ENCODE results near the gene TBPL1. TPM values are rescaled to one million over a fixed set of nuclear protein-coding genes. Genes with fewer than 3 reads are reported as not detected.
A peak's percentile ranks its signal among the peaks of the same experiment; 100 is the strongest.

The TBPL1 gene
- polyA plus RNA-seq, 1 donor (not counting 4 experiments of a cell fraction or from before 2014, with no cell fraction given) = 39.1 TPM

DNA sequence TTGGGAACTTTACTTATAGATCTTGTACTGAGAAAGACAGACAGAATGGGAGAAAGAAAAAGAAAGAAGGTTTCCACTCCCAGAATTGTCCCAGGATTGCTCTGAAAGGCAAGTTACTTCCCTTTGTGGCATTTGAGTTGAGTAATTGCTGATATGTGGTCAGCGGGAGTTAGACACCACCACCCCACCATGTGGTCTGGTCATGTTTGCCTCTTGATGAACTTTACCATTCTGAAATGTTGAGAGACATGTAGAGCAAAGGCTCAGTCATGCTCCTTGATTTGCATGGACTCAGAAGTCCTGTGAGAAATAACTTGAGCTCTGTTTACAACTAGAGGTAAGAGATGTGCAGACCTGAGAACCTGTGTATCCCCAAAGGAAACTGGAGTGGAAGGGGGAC lies 47.0 kb upstream of the TBPL1 start:
- FAIRE-seq = no peak
- H3K4me3 ChIP-seq (ENCODE audit: control insufficient read depth in 2 of 3, extremely low read depth in 1 of 3, insufficient read depth in 2 of 3, low read depth in 1 of 3, low read length in 3 of 3) = no peak overlapping the region

GRCh38 chr6:133916650-133917151 lies 36.3 kb upstream of the TBPL1 start:
- Histone ChIP-seq H4K20me1 (ENCODE audit: control insufficient read depth, extremely low read depth, insufficient read depth, low read length) (no peaks in the 10 kb centered on the region), H2AFZ (ENCODE audit: control insufficient read depth, low read length) (peak overlapping the region; percentile 54), H3K9me3 (ENCODE audit: control insufficient read depth, low read depth, low read length) (no peaks in the 10 kb centered on the region), H3K4me3 (ENCODE audit: control insufficient read depth in 2 of 3, extremely low read depth in 1 of 3, insufficient read depth in 2 of 3, low read depth in 1 of 3, low read length in 3 of 3) (no peak overlapping the region), H3K4me2 (ENCODE audit: control insufficient read depth, extremely low read depth, insufficient read depth, low read depth, low read length) (peak overlapping the region; percentile 49), H3K9ac (ENCODE audit: control insufficient read depth, extremely low read depth, insufficient read depth, low read length) (no peak overlapping the region), H3K9me1 (ENCODE audit: control insufficient read depth, extremely low read depth, insufficient read depth, low read length) (no peaks in the 10 kb centered on the region), H3K27me3 (ENCODE audit: control insufficient read depth, extremely low read depth, insufficient read depth, low read length) (no peaks in the 10 kb centered on the region), H3K36me3 (ENCODE audit: control insufficient read depth in 2 of 2, extremely low read depth in 1 of 2, insufficient read depth in 2 of 2, low read length in 2 of 2) (no peaks in the 10 kb centered on the region), H3K4me1 (ENCODE audit: control insufficient read depth, extremely low read depth, insufficient read depth, low read length) (no peaks in the 10 kb centered on the region), H3K27ac (ENCODE audit: control insufficient read depth, insufficient read depth, low read length) (no peak overlapping the region), H3K79me2 (ENCODE audit: control insufficient read depth, insufficient read depth, low read length) (no peaks in the 10 kb centered on the region)
- TF ChIP-seq CTCF (optimal IDR thresholded peaks at IDR 0.05 in 1 of 3, IDR thresholded peaks at IDR 0.05 in 1 of 3, conservative IDR thresholded peaks at IDR 0.05 in 1 of 3; ENCODE audit: extremely low read depth in 1 of 3, insufficient read depth in 2 of 3, low read length in 3 of 3) (peak; percentile 89 to 97 (median 91)), EZH2 (IDR thresholded peaks at IDR 0.05; ENCODE audit: low read length) (no peak)
- dilution Hi-C loops (cut with MboI; ENCODE audit: extremely low pct_ligation_motif_present, low sequenced_read_pairs) = no loop called here
- DNase-seq (ENCODE audit: low read depth, low spot score) (peak; percentile 53), FAIRE-seq (peak; percentile 93)

More for the DNA sequence above, 47.0 kb upstream of the TBPL1 start:
- peaks cover 22% of the 10 kb centered on the region for H3K27me3 ChIP-seq (ENCODE audit: control insufficient read depth, extremely low read depth, insufficient read depth, low read length)
- no peaks in the 10 kb centered on the region for H4K20me1 ChIP-seq (ENCODE audit: control insufficient read depth, extremely low read depth, insufficient read depth, low read length)
- no peaks in the 10 kb centered on the region for H3K9me1 ChIP-seq (ENCODE audit: control insufficient read depth, extremely low read depth, insufficient read depth, low read length)
- no peaks in the 10 kb centered on the region for H3K9me3 ChIP-seq (ENCODE audit: control insufficient read depth, low read depth, low read length)
- H2AFZ ChIP-seq (ENCODE audit: control insufficient read depth, low read length) = no peak overlapping the region
- no peak for DNase-seq (ENCODE audit: low read depth, low spot score)
- no peak overlapping the region for H3K27ac ChIP-seq (ENCODE audit: control insufficient read depth, insufficient read depth, low read length)
- no peak overlapping the region for H3K4me2 ChIP-seq (ENCODE audit: control insufficient read depth, extremely low read depth, insufficient read depth, low read depth, low read length)
- TF ChIP-seq EZH2 (IDR thresholded peaks at IDR 0.05; ENCODE audit: low read length) (no peak), CTCF (optimal IDR thresholded peaks at IDR 0.05 in 1 of 3, IDR thresholded peaks at IDR 0.05 in 1 of 3, conservative IDR thresholded peaks at IDR 0.05 in 1 of 3; ENCODE audit: extremely low read depth in 1 of 3, insufficient read depth in 2 of 3, low read length in 3 of 3) (no peak)
- H3K9ac ChIP-seq (ENCODE audit: control insufficient read depth, extremely low read depth, insufficient read depth, low read length) = no peak overlapping the region
- no peaks in the 10 kb centered on the region for H3K4me1 ChIP-seq (ENCODE audit: control insufficient read depth, extremely low read depth, insufficient read depth, low read length)
- dilution Hi-C loops (cut with MboI; ENCODE audit: extremely low pct_ligation_motif_present, low sequenced_read_pairs) = no loop called here
- H3K79me2 ChIP-seq (ENCODE audit: control insufficient read depth, insufficient read depth, low read length) = no peaks in the 10 kb centered on the region
- H3K36me3 ChIP-seq (ENCODE audit: control insufficient read depth in 2 of 2, extremely low read depth in 1 of 2, insufficient read depth in 2 of 2, low read length in 2 of 2) = no peaks in the 10 kb centered on the region
